Measurements from ENCODE around the gene FUT8. TPM values are rescaled to one million over a fixed set of nuclear protein-coding genes. Genes with fewer than 3 reads are reported as not detected.

Gene FUT8
- total RNA-seq, 1 donor from 2014 or later, result 7.8 TPM

GRCh38 chr14:65410640-65411039, 1.9 kb upstream of the FUT8 start:
- DNase-seq, result no peak
- TF ChIP-seq CTCF (IDR thresholded peaks at IDR 0.05; ENCODE audit: borderline replicate concordance), result no peak
- Histone ChIP-seq H3K4me1 (peaks cover 36% of the 10 kb centered on the region), H3K9me3 (replicated peaks) (no peaks in the 10 kb centered on the region), H3K27me3 (ENCODE audit: low read depth) (no peaks in the 10 kb centered on the region), H3K4me3 (no peak overlapping the region), H3K36me3 (no peaks in the 10 kb centered on the region), H3K27ac (replicated peaks) (peak overlapping the region; percentile 97)
- intact Hi-C loops (cut with micrococcal nuclease), result loop anchor here (10.0 kb wide), 1 partner anchor 186 kb away; no protein-coding TSS in a partner anchor

- intact Hi-C loops (cut with micrococcal nuclease), result loop anchor here (10.0 kb wide), 1 partner anchor 187 kb away; no protein-coding TSS in a partner anchor
- Histone ChIP-seq H3K9me3 (replicated peaks) (no peaks in the 10 kb centered on the region), H3K27ac (replicated peaks) (peak overlapping the region; percentile 97), H3K36me3 (no peaks in the 10 kb centered on the region), H3K27me3 (ENCODE audit: low read depth) (no peaks in the 10 kb centered on the region), H3K4me1 (peaks cover 36% of the 10 kb centered on the region), H3K4me3 (peak overlapping the region; percentile 91)
- no peak for TF ChIP-seq CTCF (IDR thresholded peaks at IDR 0.05; ENCODE audit: borderline replicate concordance)
- DNase-seq, result peak; percentile 94
Measured at GRCh38 chr14:65411656-65412031, 886 bp upstream of the FUT8 start.

GRCh38 chr14:65412856-65413738, 567 bp downstream of the FUT8 start:
- Histone ChIP-seq H3K27ac (replicated peaks) (peak overlapping the region; percentile 97), H3K4me1 (peaks cover 36% of the 10 kb centered on the region), H3K27me3 (ENCODE audit: low read depth) (no peaks in the 10 kb centered on the region), H3K4me3 (peak overlapping the region; percentile 91), H3K9me3 (replicated peaks) (no peaks in the 10 kb centered on the region), H3K36me3 (no peaks in the 10 kb centered on the region)
- TF ChIP-seq CTCF (IDR thresholded peaks at IDR 0.05; ENCODE audit: borderline replicate concordance), result no peak
- intact Hi-C loops (cut with micrococcal nuclease), result loop anchor here (10.0 kb wide), 1 partner anchor 188 kb away; no protein-coding TSS in a partner anchor
- DNase-seq, result peak; percentile 14

- no peak for TF ChIP-seq CTCF (IDR thresholded peaks at IDR 0.05; ENCODE audit: borderline replicate concordance)
- DNase-seq, result no peak
- peaks cover 36% of the 10 kb centered on the region for H3K4me1 ChIP-seq
- intact Hi-C loops (cut with micrococcal nuclease), result loop anchor here (10.0 kb wide), 1 partner anchor 189 kb away; no protein-coding TSS in a partner anchor
- no peaks in the 10 kb centered on the region for H3K27me3 ChIP-seq (ENCODE audit: low read depth)
- no peaks in the 10 kb centered on the region for H3K9me3 ChIP-seq (replicated peaks)
- H3K27ac ChIP-seq (replicated peaks), result peak overlapping the region; percentile 97
- H3K4me3 ChIP-seq, result peak overlapping the region; percentile 91
- H3K36me3 ChIP-seq, result no peaks in the 10 kb centered on the region
Measured at GRCh38 chr14:65413739-65414045, 1.2 kb downstream of the FUT8 start.

- Histone ChIP-seq H3K9me3 (replicated peaks) (no peaks in the 10 kb centered on the region), H3K4me3 (no peak overlapping the region), H3K36me3 (no peaks in the 10 kb centered on the region), H3K27ac (replicated peaks) (no peak overlapping the region), H3K4me1 (peaks cover 36% of the 10 kb centered on the region), H3K27me3 (ENCODE audit: low read depth) (no peaks in the 10 kb centered on the region)
- intact Hi-C loops (cut with micrococcal nuclease), result loop anchor here (5.0 to 10.0 kb wide), 2 partner anchors 190 to 412 kb away; no protein-coding TSS in a partner anchor
- no peak for DNase-seq
- TF ChIP-seq CTCF (IDR thresholded peaks at IDR 0.05; ENCODE audit: borderline replicate concordance), result peak; percentile 52
Measured at GRCh38 chr14:65414961-65415589, 2.5 kb downstream of the FUT8 start.
